H9 (cell line): ENCODE measurements around the gene TOP3B. TPM values are rescaled to one million over a fixed set of nuclear protein-coding genes. Genes with fewer than 3 reads are reported as not detected.

Experiments used
- DNase-seq: peaks from one replicate; pipeline ENCODE4 v3.0.0-alpha.2; 2017
- H2AFZ ChIP-seq: one replicate; pipeline ENCODE4 v1.6.1; 2013; ENCODE audit warnings: mild to moderate bottlenecking, low read length, control low read depth, moderate library complexity
- H2AK5ac ChIP-seq: 2 replicates; pipeline ENCODE4 v1.6.1; 2013; ENCODE audit warnings: low read length, control low read depth, mixed read lengths; ENCODE audit not compliant: insufficient read length
- H2BK120ac ChIP-seq: one replicate; pipeline ENCODE4 v1.6.1; 2013; ENCODE audit warnings: low read depth, mild to moderate bottlenecking, low read length, control low read depth, inconsistent platforms; ENCODE audit not compliant: poor library complexity, severe bottlenecking
- H2BK12ac ChIP-seq: 2 replicates; pipeline ENCODE4 v1.6.1; 2013; ENCODE audit warnings: low read length, control low read depth, mixed read lengths, low read depth; ENCODE audit not compliant: insufficient read length
- H2BK15ac ChIP-seq: 2 replicates; pipeline ENCODE4 v1.6.1; 2013; ENCODE audit warnings: low read depth, low read length, control low read depth
- H2BK20ac ChIP-seq: one replicate; pipeline ENCODE4 v1.6.1; 2013; ENCODE audit warnings: low read depth, mild to moderate bottlenecking, low read length, control low read depth, inconsistent platforms; ENCODE audit not compliant: poor library complexity, severe bottlenecking
- H2BK5ac ChIP-seq: 2 replicates; pipeline ENCODE4 v1.6.1; 2013; ENCODE audit warnings: low read length, control low read depth, mixed read lengths; ENCODE audit not compliant: insufficient read length
- H3K14ac ChIP-seq: 2 replicates; pipeline ENCODE4 v1.6.1; 2013; ENCODE audit warnings: low read length, control low read depth; ENCODE audit not compliant: insufficient read depth
- H3K18ac ChIP-seq: 2 replicates; pipeline ENCODE4 v1.6.1; 2013; ENCODE audit warnings: low read depth, mild to moderate bottlenecking, mixed read lengths, low read length, control low read depth; ENCODE audit not compliant: insufficient read length
- H3K23ac ChIP-seq: 2 replicates; pipeline ENCODE4 v1.6.1; 2013; ENCODE audit warnings: low read length, control low read depth, mixed read lengths, low read depth; ENCODE audit not compliant: insufficient read length
- H3K23me2 ChIP-seq: 2 replicates; pipeline ENCODE4 v1.6.1; 2013; ENCODE audit warnings: low read depth, mild to moderate bottlenecking, mixed read lengths, low read length, control low read depth; ENCODE audit not compliant: insufficient read length, poor library complexity, severe bottlenecking
- H3K27ac ChIP-seq: 2 replicates; pipeline ENCODE4 v1.5.1; 2013; ENCODE audit warnings: low read length, control low read depth, mixed read lengths, low read depth; ENCODE audit not compliant: insufficient read length
- H3K27me3 ChIP-seq: 2 replicates; pipeline ENCODE4 v1.6.1; 2013; ENCODE audit warnings: low read length, control low read depth, inconsistent platforms; ENCODE audit not compliant: insufficient read depth
- H3K4ac ChIP-seq: 2 replicates; pipeline ENCODE4 v1.6.1; 2013; ENCODE audit warnings: low read depth, mild to moderate bottlenecking, control low read depth, inconsistent platforms, low read length, moderate library complexity
- H3K4me1 ChIP-seq: 2 replicates; pipeline ENCODE4 v1.6.1; 2013; ENCODE audit warnings: low read length, control low read depth, inconsistent platforms; ENCODE audit not compliant: insufficient read depth
- H3K4me2 ChIP-seq: 2 replicates; pipeline ENCODE4 v1.6.1; 2013; ENCODE audit warnings: low read length, control low read depth, mixed read lengths; ENCODE audit not compliant: insufficient read length, insufficient read depth
- H3K56ac ChIP-seq: 2 replicates; pipeline ENCODE4 v1.6.1; 2013; ENCODE audit warnings: low read depth, mild to moderate bottlenecking, mixed read lengths, low read length, control low read depth; ENCODE audit not compliant: insufficient read length
- H3K79me1 ChIP-seq: 2 replicates; pipeline ENCODE4 v1.6.1; 2013; ENCODE audit warnings: low read depth, mild to moderate bottlenecking, moderate library complexity, low read length, control low read depth, inconsistent platforms; ENCODE audit not compliant: insufficient read depth, poor library complexity, severe bottlenecking
- H3K79me2 ChIP-seq: 2 replicates; pipeline ENCODE4 v1.6.1; 2013; ENCODE audit warnings: low read length, control low read depth, inconsistent platforms; ENCODE audit not compliant: insufficient read depth
- H3K9ac ChIP-seq: 2 replicates; pipeline ENCODE4 v1.6.1; 2013; ENCODE audit warnings: low read length, control low read depth, mixed read lengths; ENCODE audit not compliant: insufficient read length; ENCODE audit errors: extremely low read depth
- H3K9me3 ChIP-seq: one replicate; pipeline ENCODE4 v1.6.1; 2013; ENCODE audit warnings: low read depth, low read length, inconsistent platforms; ENCODE audit not compliant: control insufficient read depth
- H3T11ph ChIP-seq: one replicate; pipeline ENCODE4 v1.6.1; 2013; ENCODE audit warnings: mild to moderate bottlenecking, low read length, control low read depth, inconsistent platforms
- H4K20me1 ChIP-seq: one replicate; pipeline ENCODE4 v1.6.1; 2013; ENCODE audit not compliant: control insufficient read depth, insufficient read length, insufficient read depth
- H4K5ac ChIP-seq: 2 replicates; pipeline ENCODE4 v1.6.1; 2013; ENCODE audit warnings: low read depth, mild to moderate bottlenecking, mixed read lengths, low read length, control low read depth; ENCODE audit not compliant: insufficient read length
- H4K8ac ChIP-seq: replicated peaks from 2 replicates; pipeline ENCODE4 v1.6.1; 2013; ENCODE audit warnings: low read length, control low read depth, mixed read lengths, low read depth; ENCODE audit not compliant: insufficient read length
- H4K91ac ChIP-seq: 2 replicates; pipeline ENCODE4 v1.6.1; 2013; ENCODE audit warnings: low read depth, mild to moderate bottlenecking, moderate library complexity, mixed read lengths, low read length, control low read depth; ENCODE audit not compliant: insufficient read length
- H3K27ac Mint-ChIP-seq, 3 experiments: 2 replicates in 2 of 3; 3 replicates in 1 of 3; pipeline ENCODE4 v1.8.0; 2020 to 2021; ENCODE audit warnings: mixed read lengths in 3 of 3, mild to moderate bottlenecking in 1 of 3, moderate library complexity in 1 of 3
- H3K27me3 Mint-ChIP-seq: 2 replicates; pipeline ENCODE4 v1.8.0; 2021; ENCODE audit warnings: low read depth, mild to moderate bottlenecking, moderate library complexity, mixed read lengths
- H3K36me3 Mint-ChIP-seq, 3 experiments: 2 replicates in 2 of 3; 3 replicates in 1 of 3; pipeline ENCODE4 v1.8.0; 2020 to 2021; ENCODE audit warnings: low read depth in 3 of 3, mixed read lengths in 3 of 3; ENCODE audit not compliant: insufficient read depth in 1 of 3
- H3K4me1 Mint-ChIP-seq, 2 experiments: 2 replicates each; pipeline ENCODE4 v1.8.0; 2020; ENCODE audit warnings: mixed read lengths in 2 of 2
- H3K4me3 Mint-ChIP-seq, 2 experiments: 2 replicates in 1 of 2; 3 replicates in 1 of 2; pipeline ENCODE4 v1.8.0; 2020 to 2021; ENCODE audit warnings: mild to moderate bottlenecking in 2 of 2, mixed read lengths in 2 of 2, moderate library complexity in 1 of 2
- H3K9me3 Mint-ChIP-seq, 2 experiments: 2 replicates in 1 of 2; 3 replicates in 1 of 2; pipeline ENCODE4 v1.8.0; 2020; ENCODE audit warnings: mild to moderate bottlenecking in 2 of 2, mixed read lengths in 2 of 2, moderate library complexity in 1 of 2
- WGBS: extraction: QIAGEN DNeasy Blood & Tissue Kit; methylation state at CpG from one replicate; pipeline ENCODE4 v1.1.7; 2013; ENCODE audit warnings: missing lambda C conversion rate, low lambda C conversion rate, mixed read lengths; ENCODE audit not compliant: insufficient read length; ENCODE audit errors: extremely low coverage; 5-methylcytosine and 5-hydroxymethylcytosine counted together
- total RNA-seq: library from RNA; stranded (reverse); gene quantifications from 2 replicates; pipeline ENCODE4 v1.2.1, GENCODE V29; 2021
- TF ChIP-seq, protein P1 (sequence below): fragments of 200-600 bp; sonication (generic); conservative IDR thresholded peaks from 3 replicates; pipeline ENCODE4 v1.8.0; 2021; ENCODE audit warnings: antibody characterized with exemption, mild to moderate bottlenecking

TOP3B gene
- total RNA-seq, 1 experiment from 2014 or later = 55.2 TPM

DNA sequence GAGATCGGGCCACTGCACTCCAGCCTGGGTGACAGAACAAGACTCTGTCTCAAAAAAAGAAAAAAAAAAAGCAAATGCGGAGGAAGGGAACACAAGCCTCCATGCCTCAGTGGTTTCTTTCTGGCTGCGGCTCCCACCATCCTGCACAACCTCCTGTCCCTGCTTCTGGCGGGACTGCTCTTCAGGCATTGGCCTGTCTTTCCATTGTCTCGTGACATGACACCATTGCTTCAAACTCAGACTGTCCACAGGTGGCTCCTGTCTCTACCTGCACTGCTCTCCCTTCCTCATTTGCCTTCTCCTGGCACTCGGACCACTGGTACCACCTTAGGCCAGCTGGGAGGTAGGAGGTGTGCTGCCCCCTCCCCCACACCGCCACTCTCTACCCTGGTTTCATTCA lies 19.3 kb downstream of the TOP3B start:
- no peak overlapping the region for H3K27ac Mint-ChIP-seq
- TF ChIP-seq, protein P1, sequence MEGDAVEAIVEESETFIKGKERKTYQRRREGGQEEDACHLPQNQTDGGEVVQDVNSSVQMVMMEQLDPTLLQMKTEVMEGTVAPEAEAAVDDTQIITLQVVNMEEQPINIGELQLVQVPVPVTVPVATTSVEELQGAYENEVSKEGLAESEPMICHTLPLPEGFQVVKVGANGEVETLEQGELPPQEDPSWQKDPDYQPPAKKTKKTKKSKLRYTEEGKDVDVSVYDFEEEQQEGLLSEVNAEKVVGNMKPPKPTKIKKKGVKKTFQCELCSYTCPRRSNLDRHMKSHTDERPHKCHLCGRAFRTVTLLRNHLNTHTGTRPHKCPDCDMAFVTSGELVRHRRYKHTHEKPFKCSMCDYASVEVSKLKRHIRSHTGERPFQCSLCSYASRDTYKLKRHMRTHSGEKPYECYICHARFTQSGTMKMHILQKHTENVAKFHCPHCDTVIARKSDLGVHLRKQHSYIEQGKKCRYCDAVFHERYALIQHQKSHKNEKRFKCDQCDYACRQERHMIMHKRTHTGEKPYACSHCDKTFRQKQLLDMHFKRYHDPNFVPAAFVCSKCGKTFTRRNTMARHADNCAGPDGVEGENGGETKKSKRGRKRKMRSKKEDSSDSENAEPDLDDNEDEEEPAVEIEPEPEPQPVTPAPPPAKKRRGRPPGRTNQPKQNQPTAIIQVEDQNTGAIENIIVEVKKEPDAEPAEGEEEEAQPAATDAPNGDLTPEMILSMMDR = no peak

More for the DNA sequence above, 19.3 kb downstream of the TOP3B start:
- Histone ChIP-seq H4K20me1 (no peaks in the 10 kb centered on the region), H3T11ph (no peak overlapping the region), H4K8ac (no peak overlapping the region), H2AFZ (no peak overlapping the region), H2BK12ac (no peak overlapping the region), H3K27ac (no peak overlapping the region), H3K4me1 (no peaks in the 10 kb centered on the region), H3K79me1 (no peaks in the 10 kb centered on the region), H3K9me3 (no peaks in the 10 kb centered on the region), H2BK120ac (no peak overlapping the region), H3K4me2 (no peak overlapping the region), H2BK20ac (no peak overlapping the region), H3K18ac (no peak overlapping the region), H3K56ac (no peak overlapping the region), H3K9ac (no peak overlapping the region), H2BK5ac (no peak overlapping the region), H2AK5ac (no peak overlapping the region), H3K79me2 (no peaks in the 10 kb centered on the region), H2BK15ac (no peak overlapping the region), H3K27me3 (no peaks in the 10 kb centered on the region), H4K5ac (no peak overlapping the region), H4K91ac (no peak overlapping the region), H3K23ac (no peak overlapping the region), H3K14ac (no peak overlapping the region), H3K23me2 (peaks cover 3% of the 10 kb centered on the region), H3K4ac (no peak overlapping the region)
- Mint-ChIP-seq H3K27me3 (peaks cover 2% of the 10 kb centered on the region; the same call in 1 of the 2 replicates), H3K36me3 (peaks cover 50 to 84% (median 71%) of the 10 kb centered on the region in 3 experiments), H3K4me3 (no peak overlapping the region), H3K9me3 (no peaks in the 10 kb centered on the region; a peak in 1 of 5 replicates), H3K4me1 (no peaks in the 10 kb centered on the region)
- no peak for DNase-seq
- WGBS = no CpG with 5 or more reads among the region's 7 CpGs
